ENCODE data around the gene KHDC4.

The KHDC4 gene

GRCh38 chr1:155934097-155934935 is at the start of gene KHDC4:
Gene KHDC4, minus strand, starts transcription at chr1:155934413. Its CDS starts 40 bp downstream, at chr1:155934373.
- peaks cover 46% of the 10 kb centered on the region for H3K36me3 ChIP-seq (replicated peaks)
- in situ Hi-C loops (cut with MboI; ENCODE audit: low sequenced_read_pairs) = loop anchor here (10.0 kb wide), 1 partner anchor 120 kb away; the partner anchor contains the start of genes LAMTOR2 and UBQLN4
- H3K27me3 ChIP-seq (ENCODE audit: low read depth) = no peaks in the 10 kb centered on the region
- DNase-seq (ENCODE audit: low spot score in 2 of 2) = peak; percentile 96 to 99
- no peaks in the 10 kb centered on the region for H3K9me3 ChIP-seq
- peak within 1 kb of the TSS; percentile 86 for H3K4me3 ChIP-seq
- peaks cover 21% of the 10 kb centered on the region for H3K4me1 ChIP-seq

- H3K27me3 ChIP-seq (ENCODE audit: low read depth) = no peaks in the 10 kb centered on the region
- peaks cover 12% of the 10 kb centered on the region for H3K4me1 ChIP-seq
- H3K36me3 ChIP-seq (replicated peaks) = no peaks in the 10 kb centered on the region
- H3K4me3 ChIP-seq = no peak overlapping the region
- peak in 1 of 2 experiments; percentile 47 for DNase-seq (ENCODE audit: low spot score in 2 of 2)
- no peaks in the 10 kb centered on the region for H3K9me3 ChIP-seq
- in situ Hi-C loops (cut with MboI; ENCODE audit: low sequenced_read_pairs) = no loop called here
Observed at GRCh38 chr1:155983191-155984024, 49.2 kb upstream of the KHDC4 start.

- DNase-seq (ENCODE audit: low spot score in 2 of 2) = no peak
- Histone ChIP-seq H3K27me3 (ENCODE audit: low read depth) (no peaks in the 10 kb centered on the region), H3K4me3 (no peak overlapping the region), H3K9me3 (no peaks in the 10 kb centered on the region), H3K4me1 (peaks cover 15% of the 10 kb centered on the region), H3K36me3 (replicated peaks) (no peaks in the 10 kb centered on the region)
- in situ Hi-C loops (cut with MboI; ENCODE audit: low sequenced_read_pairs) = no loop called here
Observed at GRCh38 chr1:155982106-155982505, 47.9 kb upstream of the KHDC4 start.

- H3K4me1 ChIP-seq = peaks cover 20% of the 10 kb centered on the region
- H3K27me3 ChIP-seq (ENCODE audit: low read depth) = no peaks in the 10 kb centered on the region
- no peaks in the 10 kb centered on the region for H3K36me3 ChIP-seq (replicated peaks)
- in situ Hi-C loops (cut with MboI; ENCODE audit: low sequenced_read_pairs) = no loop called here
- no peaks in the 10 kb centered on the region for H3K9me3 ChIP-seq
- no peak for DNase-seq (ENCODE audit: low spot score in 2 of 2)
- H3K4me3 ChIP-seq = no peak overlapping the region
Observed at GRCh38 chr1:155981266-155982088, 47.3 kb upstream of the KHDC4 start.

- H3K4me1 ChIP-seq = peaks cover 26% of the 10 kb centered on the region
- DNase-seq (ENCODE audit: low spot score in 2 of 2) = no peak
- no peaks in the 10 kb centered on the region for H3K9me3 ChIP-seq
- H3K27me3 ChIP-seq (ENCODE audit: low read depth) = no peaks in the 10 kb centered on the region
- no peak overlapping the region for H3K4me3 ChIP-seq
- in situ Hi-C loops (cut with MboI; ENCODE audit: low sequenced_read_pairs) = no loop called here
- no peaks in the 10 kb centered on the region for H3K36me3 ChIP-seq (replicated peaks)
Observed at GRCh38 chr1:155979597-155980343, 45.6 kb upstream of the KHDC4 start.

GRCh38 chr1:155978973-155979429 is 44.8 kb upstream of the KHDC4 start:
- DNase-seq (ENCODE audit: low spot score in 2 of 2) = peak in 1 of 2 experiments; percentile 40
- peaks cover 26% of the 10 kb centered on the region for H3K4me1 ChIP-seq
- peak overlapping the region; percentile 94 for H3K4me3 ChIP-seq
- H3K36me3 ChIP-seq (replicated peaks) = no peaks in the 10 kb centered on the region
- no peaks in the 10 kb centered on the region for H3K9me3 ChIP-seq
- no peaks in the 10 kb centered on the region for H3K27me3 ChIP-seq (ENCODE audit: low read depth)
- in situ Hi-C loops (cut with MboI; ENCODE audit: low sequenced_read_pairs) = no loop called here

GRCh38 chr1:155978325-155978972 is 44.2 kb upstream of the KHDC4 start, which contains the start of gene ARHGEF2:
Gene ARHGEF2, minus strand, starts transcription at chr1:155978547. Its CDS starts 120 bp downstream, at chr1:155978427.
- in situ Hi-C loops (cut with MboI; ENCODE audit: low sequenced_read_pairs) = no loop called here
- DNase-seq (ENCODE audit: low spot score in 2 of 2) = peak; percentile 69 to 89
- Histone ChIP-seq H3K4me3 (peak within 1 kb of the TSS; percentile 94), H3K36me3 (replicated peaks) (no peaks in the 10 kb centered on the region), H3K4me1 (peaks cover 23% of the 10 kb centered on the region), H3K9me3 (no peaks in the 10 kb centered on the region), H3K27me3 (ENCODE audit: low read depth) (no peaks in the 10 kb centered on the region)

GRCh38 chr1:155977690-155978324 is 43.6 kb upstream of the KHDC4 start:
- in situ Hi-C loops (cut with MboI; ENCODE audit: low sequenced_read_pairs) = no loop called here
- Histone ChIP-seq H3K4me3 (peak overlapping the region; percentile 94), H3K27me3 (ENCODE audit: low read depth) (no peaks in the 10 kb centered on the region), H3K36me3 (replicated peaks) (no peaks in the 10 kb centered on the region; the same call in 1 of the 2 replicates), H3K4me1 (peaks cover 19% of the 10 kb centered on the region), H3K9me3 (no peaks in the 10 kb centered on the region)
- DNase-seq (ENCODE audit: low spot score in 2 of 2) = peak in 1 of 2 experiments; percentile 64

GRCh38 chr1:155976913-155977689 is 42.9 kb upstream of the KHDC4 start:
- in situ Hi-C loops (cut with MboI; ENCODE audit: low sequenced_read_pairs) = no loop called here
- Histone ChIP-seq H3K9me3 (no peaks in the 10 kb centered on the region), H3K4me3 (peak overlapping the region; percentile 94), H3K36me3 (replicated peaks) (no peaks in the 10 kb centered on the region; the same call in 1 of the 2 replicates), H3K27me3 (ENCODE audit: low read depth) (no peaks in the 10 kb centered on the region), H3K4me1 (peaks cover 19% of the 10 kb centered on the region)
- no peak for DNase-seq (ENCODE audit: low spot score in 2 of 2)

GRCh38 chr1:155976062-155976912 is 42.1 kb upstream of the KHDC4 start:
- H3K4me1 ChIP-seq = peaks cover 19% of the 10 kb centered on the region
- no peaks in the 10 kb centered on the region for H3K27me3 ChIP-seq (ENCODE audit: low read depth)
- in situ Hi-C loops (cut with MboI; ENCODE audit: low sequenced_read_pairs) = no loop called here
- H3K4me3 ChIP-seq = peak overlapping the region; percentile 94
- DNase-seq (ENCODE audit: low spot score in 2 of 2) = peak; percentile 32 to 74
- no peaks in the 10 kb centered on the region; the same call in 1 of the 2 replicates for H3K36me3 ChIP-seq (replicated peaks)
- H3K9me3 ChIP-seq = no peaks in the 10 kb centered on the region

All from HAP-1 (cell line).